ENCODE measurements around the gene KYNU. TPM values are rescaled to one million over a fixed set of nuclear protein-coding genes. Genes with fewer than 3 reads are reported as not detected.

Gene KYNU
- total RNA-seq, result 0.14 and 0.26 TPM in 2 replicates
- long read RNA-seq, result 0 reads

DNA sequence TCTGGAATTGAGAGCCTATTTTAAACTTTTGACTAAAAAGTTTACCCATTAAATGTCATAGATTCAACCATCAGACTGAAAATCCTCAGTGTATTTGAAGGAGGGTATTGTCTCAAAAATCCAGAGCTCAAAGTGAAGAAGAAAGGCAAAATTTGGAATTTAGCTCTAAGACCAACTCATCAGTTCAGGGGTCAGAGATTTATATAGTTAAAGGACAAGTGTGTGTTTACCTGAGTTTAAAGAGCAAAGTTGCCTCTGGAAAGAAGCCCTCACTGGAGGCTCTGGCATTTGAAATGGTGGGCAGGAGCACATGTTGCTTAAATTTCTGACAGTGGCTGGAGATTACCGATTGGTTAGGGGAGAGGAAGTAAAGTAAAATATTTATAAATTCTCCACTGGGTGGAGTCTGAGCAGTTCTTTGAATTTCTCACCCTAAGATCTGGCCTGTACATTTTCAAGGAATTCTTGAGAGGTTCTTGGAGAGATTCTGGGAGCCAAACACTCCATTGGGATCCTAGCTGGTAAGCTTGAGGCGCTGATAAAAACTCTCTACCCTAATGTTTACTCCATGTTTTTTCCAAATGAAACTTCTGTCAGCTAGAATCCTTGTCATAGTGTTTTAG is at the start of gene KYNU:
Gene KYNU, plus strand, starts transcription at position 449 of the 623 bp plus-strand sequence. CDS start 7,704 bp downstream, outside the sequence.
- no peak within 1 kb of the TSS for H3K27ac Mint-ChIP-seq (ENCODE audit: unreplicated experiment)
- no peak for DNase-seq (ENCODE audit: low read depth, low spot score)
- no peak within 1 kb of the TSS for H3K4me3 Mint-ChIP-seq
- TF ChIP-seq, protein P1, sequence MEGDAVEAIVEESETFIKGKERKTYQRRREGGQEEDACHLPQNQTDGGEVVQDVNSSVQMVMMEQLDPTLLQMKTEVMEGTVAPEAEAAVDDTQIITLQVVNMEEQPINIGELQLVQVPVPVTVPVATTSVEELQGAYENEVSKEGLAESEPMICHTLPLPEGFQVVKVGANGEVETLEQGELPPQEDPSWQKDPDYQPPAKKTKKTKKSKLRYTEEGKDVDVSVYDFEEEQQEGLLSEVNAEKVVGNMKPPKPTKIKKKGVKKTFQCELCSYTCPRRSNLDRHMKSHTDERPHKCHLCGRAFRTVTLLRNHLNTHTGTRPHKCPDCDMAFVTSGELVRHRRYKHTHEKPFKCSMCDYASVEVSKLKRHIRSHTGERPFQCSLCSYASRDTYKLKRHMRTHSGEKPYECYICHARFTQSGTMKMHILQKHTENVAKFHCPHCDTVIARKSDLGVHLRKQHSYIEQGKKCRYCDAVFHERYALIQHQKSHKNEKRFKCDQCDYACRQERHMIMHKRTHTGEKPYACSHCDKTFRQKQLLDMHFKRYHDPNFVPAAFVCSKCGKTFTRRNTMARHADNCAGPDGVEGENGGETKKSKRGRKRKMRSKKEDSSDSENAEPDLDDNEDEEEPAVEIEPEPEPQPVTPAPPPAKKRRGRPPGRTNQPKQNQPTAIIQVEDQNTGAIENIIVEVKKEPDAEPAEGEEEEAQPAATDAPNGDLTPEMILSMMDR (conservative IDR thresholded peaks at IDR 0.05), result no peak
- H3K4me1 Mint-ChIP-seq, result no peaks in the 10 kb centered on the region
- no peaks in the 10 kb centered on the region for H3K9me3 Mint-ChIP-seq
- H3K36me3 Mint-ChIP-seq (ENCODE audit: low read depth), result no peaks in the 10 kb centered on the region
- H3K27me3 Mint-ChIP-seq (ENCODE audit: low read depth), result no peaks in the 10 kb centered on the region

DNA sequence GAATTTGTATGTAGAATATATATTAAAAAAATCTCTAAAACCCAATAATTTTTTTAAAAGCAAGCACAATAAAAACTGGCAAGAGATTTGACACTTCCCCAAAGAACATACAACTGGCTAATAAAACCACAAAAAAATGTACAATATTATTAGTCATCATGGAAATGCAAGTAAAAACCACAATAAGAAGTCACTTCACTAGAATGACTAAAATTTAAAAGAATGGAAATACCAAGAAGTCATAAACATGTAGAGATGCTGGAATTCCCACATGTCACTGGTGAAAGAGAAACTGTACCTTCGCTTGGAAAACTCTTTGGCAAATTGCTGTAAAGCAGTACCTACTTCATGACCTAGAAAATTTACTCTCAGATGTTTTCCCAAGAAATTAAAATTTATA is 43.4 kb upstream of the KYNU start:
- Mint-ChIP-seq H3K27ac (ENCODE audit: unreplicated experiment) (no peak overlapping the region), H3K27me3 (ENCODE audit: low read depth) (no peaks in the 10 kb centered on the region), H3K36me3 (ENCODE audit: low read depth) (no peaks in the 10 kb centered on the region), H3K4me3 (no peak overlapping the region), H3K9me3 (no peaks in the 10 kb centered on the region), H3K4me1 (no peaks in the 10 kb centered on the region)
- no peak for DNase-seq (ENCODE audit: low read depth, low spot score)
- TF ChIP-seq, protein P1 (conservative IDR thresholded peaks at IDR 0.05), result no peak

DNA sequence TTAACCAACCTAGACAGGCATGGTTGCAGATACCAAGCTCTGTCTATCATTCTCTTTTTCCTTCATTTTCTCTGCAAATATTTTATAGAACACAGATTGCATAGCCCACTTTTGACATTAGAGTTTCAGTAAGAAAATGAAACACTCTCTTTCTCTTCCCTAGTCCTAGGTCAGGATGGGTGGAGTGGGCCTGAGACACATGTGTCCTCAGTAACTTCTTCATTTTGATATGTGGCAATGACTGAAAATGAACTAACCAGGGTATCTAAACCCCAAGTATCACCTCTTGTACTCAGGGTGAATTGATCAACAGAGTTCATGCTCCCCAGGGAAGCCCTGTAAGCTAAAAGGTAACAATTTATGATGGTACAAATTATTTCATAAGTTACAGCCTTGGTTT is 37.0 kb upstream of the KYNU start:
- no peaks in the 10 kb centered on the region for H3K36me3 Mint-ChIP-seq (ENCODE audit: low read depth)
- DNase-seq (ENCODE audit: low read depth, low spot score), result no peak
- H3K9me3 Mint-ChIP-seq, result no peaks in the 10 kb centered on the region
- H3K27me3 Mint-ChIP-seq (ENCODE audit: low read depth), result no peaks in the 10 kb centered on the region
- no peak overlapping the region for H3K4me3 Mint-ChIP-seq
- TF ChIP-seq, protein P1 (conservative IDR thresholded peaks at IDR 0.05), result no peak
- no peak overlapping the region for H3K27ac Mint-ChIP-seq (ENCODE audit: unreplicated experiment)
- H3K4me1 Mint-ChIP-seq, result peaks cover 6% of the 10 kb centered on the region

DNA sequence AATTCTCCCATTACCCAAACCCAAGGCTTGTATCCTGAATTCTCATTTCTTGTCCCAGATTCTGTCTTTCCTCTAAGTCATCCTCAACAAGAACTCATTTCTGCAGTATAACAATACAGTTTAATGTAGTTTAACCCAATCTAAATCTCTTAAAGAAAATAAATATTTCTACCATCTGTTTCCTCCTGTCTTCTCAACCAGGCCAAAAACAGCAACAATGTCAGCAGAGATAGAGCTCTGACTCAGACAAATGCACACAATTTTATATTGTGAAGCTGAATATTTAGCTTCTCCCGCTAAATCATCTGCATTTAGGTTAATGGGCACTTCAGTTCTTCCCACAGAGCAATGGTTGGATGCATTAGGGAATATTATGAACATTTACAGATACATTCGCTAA is 35.7 kb upstream of the KYNU start:
- Mint-ChIP-seq H3K9me3 (no peaks in the 10 kb centered on the region), H3K4me1 (peaks cover 6% of the 10 kb centered on the region), H3K27me3 (ENCODE audit: low read depth) (no peaks in the 10 kb centered on the region), H3K27ac (ENCODE audit: unreplicated experiment) (no peak overlapping the region), H3K36me3 (ENCODE audit: low read depth) (no peaks in the 10 kb centered on the region), H3K4me3 (no peak overlapping the region)
- TF ChIP-seq, protein P1 (conservative IDR thresholded peaks at IDR 0.05), result no peak
- DNase-seq (ENCODE audit: low read depth, low spot score), result no peak

DNA sequence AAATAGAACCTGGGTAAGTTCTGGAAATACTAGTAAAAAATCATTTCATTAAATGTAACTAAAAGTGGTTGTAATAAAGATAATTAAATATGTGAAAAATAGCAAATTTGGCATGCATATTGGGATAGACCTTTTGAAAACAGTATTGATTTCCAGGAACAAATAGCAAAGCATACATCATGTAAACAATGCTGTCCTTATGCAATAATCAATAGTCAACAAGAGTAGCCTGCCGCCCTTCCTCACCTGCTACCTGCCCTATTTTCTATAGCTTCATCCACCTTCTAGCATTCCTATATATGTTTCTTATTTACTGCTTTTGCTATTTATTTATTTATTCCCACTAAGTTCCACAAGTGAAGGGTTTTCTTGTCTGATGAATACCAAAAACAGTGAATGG is 35.1 kb upstream of the KYNU start:
- no peak for DNase-seq (ENCODE audit: low read depth, low spot score)
- H3K4me3 Mint-ChIP-seq, result no peak overlapping the region
- no peaks in the 10 kb centered on the region for H3K27me3 Mint-ChIP-seq (ENCODE audit: low read depth)
- no peaks in the 10 kb centered on the region for H3K9me3 Mint-ChIP-seq
- no peaks in the 10 kb centered on the region for H3K36me3 Mint-ChIP-seq (ENCODE audit: low read depth)
- H3K4me1 Mint-ChIP-seq, result peaks cover 6% of the 10 kb centered on the region
- no peak overlapping the region for H3K27ac Mint-ChIP-seq (ENCODE audit: unreplicated experiment)
- TF ChIP-seq, protein P1 (conservative IDR thresholded peaks at IDR 0.05), result no peak

Measured in neural crest cell (in vitro differentiated cells).